GM19438 (cell line): ENCODE measurements around the gene ZNF697.

Source experiments
- ATAC-seq: cut with Tn5 transposase; IDR thresholded peaks from one replicate; pipeline ENCODE4 v1.9.1; 2021; ENCODE audit warnings: low read depth; ENCODE audit not compliant: unreplicated experiment

The ZNF697 gene

GRCh38 chr1:119667173-119667572 is 19.1 kb upstream of the ZNF697 start:
- ATAC-seq, result no peak

- no peak for ATAC-seq
Measured at GRCh38 chr1:119664067-119664466, 16.0 kb upstream of the ZNF697 start.

GRCh38 chr1:119662034-119662437 is 14.0 kb upstream of the ZNF697 start:
- ATAC-seq, result peak; percentile 73

GRCh38 chr1:119660253-119661083 is 12.4 kb upstream of the ZNF697 start:
- peak; percentile 55 for ATAC-seq

- no peak for ATAC-seq
Measured at GRCh38 chr1:119659628-119660027, 11.6 kb upstream of the ZNF697 start.

- ATAC-seq, result no peak
Measured at GRCh38 chr1:119656410-119656955, 8.4 kb upstream of the ZNF697 start.

- no peak for ATAC-seq
Measured at GRCh38 chr1:119655154-119655553, 7.1 kb upstream of the ZNF697 start.

- ATAC-seq, result no peak
Measured at GRCh38 chr1:119653839-119654170, 5.7 kb upstream of the ZNF697 start.

- no peak for ATAC-seq
Measured at GRCh38 chr1:119653135-119653838, 5.2 kb upstream of the ZNF697 start.

- ATAC-seq, result no peak
Measured at GRCh38 chr1:119652587-119652986, 4.5 kb upstream of the ZNF697 start.

GRCh38 chr1:119651641-119652040 is 3.6 kb upstream of the ZNF697 start:
- no peak for ATAC-seq

GRCh38 chr1:119651133-119651532 is 3.1 kb upstream of the ZNF697 start:
- no peak for ATAC-seq

- no peak for ATAC-seq
Measured at GRCh38 chr1:119648620-119649004, 546 bp upstream of the ZNF697 start.

- ATAC-seq, result peak; percentile 17
Measured at GRCh38 chr1:119647228-119647733, 785 bp downstream of the ZNF697 start.

GRCh38 chr1:119646521-119647227 is 1.4 kb downstream of the ZNF697 start:
- ATAC-seq, result no peak

GRCh38 chr1:119639109-119639508 is 9.0 kb downstream of the ZNF697 start:
- no peak for ATAC-seq

GRCh38 chr1:119637710-119638109 is 10.4 kb downstream of the ZNF697 start:
- ATAC-seq, result no peak

GRCh38 chr1:119636491-119637089 is 11.5 kb downstream of the ZNF697 start:
- ATAC-seq, result no peak

- no peak for ATAC-seq
Measured at GRCh38 chr1:119635811-119636390, 12.2 kb downstream of the ZNF697 start.

- no peak for ATAC-seq
Measured at GRCh38 chr1:119634016-119634415, 14.1 kb downstream of the ZNF697 start.
